ENCODE data around the gene VSX1.

The VSX1 gene

DNA sequence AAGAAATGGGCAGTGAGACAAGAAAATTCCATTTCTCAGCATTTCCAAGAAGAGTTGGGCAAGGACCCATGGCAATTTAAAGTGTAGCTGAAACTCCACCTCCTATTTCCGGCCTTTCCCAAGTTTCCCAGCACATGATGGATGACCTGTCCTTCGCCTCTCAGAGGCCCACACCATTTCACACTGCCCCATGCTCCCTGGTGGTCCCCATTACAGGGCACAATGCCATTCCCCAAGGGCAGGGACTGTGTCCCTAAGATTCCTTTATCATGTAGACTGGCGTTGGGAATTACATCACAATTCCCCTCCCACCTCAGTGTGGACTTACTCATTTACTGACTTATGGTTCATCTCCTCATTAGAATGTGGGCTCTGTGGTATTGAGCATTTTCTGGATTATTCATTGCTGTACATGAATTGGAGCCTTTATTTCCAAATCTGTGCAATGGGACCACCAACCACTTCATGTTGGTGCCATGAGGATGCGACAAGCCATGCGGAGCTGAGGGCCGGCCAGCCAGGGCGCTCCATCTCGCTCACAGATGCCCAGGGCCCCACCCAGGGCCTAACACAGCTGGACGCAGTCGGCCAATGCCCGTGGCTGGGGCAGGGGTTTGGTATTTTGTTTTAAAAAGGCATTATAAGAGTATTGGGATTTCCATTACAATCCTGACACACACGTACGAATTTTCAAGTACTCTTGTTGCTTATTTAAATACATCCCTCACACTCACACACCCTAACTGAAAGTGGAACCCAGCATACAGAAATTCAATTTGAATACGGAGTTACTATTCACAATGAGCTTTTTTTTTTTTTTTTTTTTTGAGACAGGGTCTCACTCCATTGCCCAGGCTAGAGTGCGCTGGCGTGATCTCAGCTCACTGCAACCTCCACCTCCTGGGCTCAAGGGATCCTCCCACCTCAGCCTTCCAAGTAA is 29.4 kb downstream of the VSX1 start:
- no peak for DNase-seq

DNA sequence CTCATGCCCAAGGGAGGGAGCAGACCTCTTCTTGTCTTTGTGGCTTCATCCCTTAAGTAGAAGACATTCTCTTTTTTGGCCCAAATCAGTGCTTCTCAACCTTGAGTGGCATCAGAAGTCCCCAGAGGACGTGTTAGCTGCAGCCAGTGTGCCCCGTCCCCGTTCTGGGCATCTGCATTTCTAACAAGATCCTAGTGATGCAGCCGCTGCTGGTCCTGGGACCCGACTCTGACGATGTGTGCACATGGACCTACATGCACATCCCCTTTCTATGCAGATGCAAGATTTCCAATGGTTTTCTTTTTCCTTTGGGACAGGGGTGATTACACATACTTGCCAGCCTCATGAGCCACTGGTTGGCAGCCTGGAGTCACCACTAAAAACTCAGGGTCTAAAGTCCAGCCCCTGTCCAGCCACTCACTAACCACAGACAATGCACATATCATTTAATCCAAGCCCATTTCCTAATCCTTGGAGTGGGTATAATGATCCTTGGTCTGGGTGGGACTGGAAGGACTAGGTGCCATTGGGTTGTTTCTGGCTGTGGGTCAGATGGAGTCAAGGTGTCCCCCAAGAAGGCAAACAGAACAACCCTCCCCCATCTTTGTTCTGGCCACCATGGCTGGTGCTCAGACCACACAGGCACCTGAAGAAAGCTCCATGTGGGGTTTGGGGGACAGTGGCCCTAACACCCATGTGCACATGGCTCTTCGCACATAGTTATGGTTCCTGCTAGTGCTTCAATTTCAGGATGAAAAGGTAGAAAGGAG is 30.4 kb downstream of the VSX1 start:
- DNase-seq: no peak

GRCh38 chr20:25050501-25051350 is 31.2 kb downstream of the VSX1 start:
- DNase-seq: no peak

DNA sequence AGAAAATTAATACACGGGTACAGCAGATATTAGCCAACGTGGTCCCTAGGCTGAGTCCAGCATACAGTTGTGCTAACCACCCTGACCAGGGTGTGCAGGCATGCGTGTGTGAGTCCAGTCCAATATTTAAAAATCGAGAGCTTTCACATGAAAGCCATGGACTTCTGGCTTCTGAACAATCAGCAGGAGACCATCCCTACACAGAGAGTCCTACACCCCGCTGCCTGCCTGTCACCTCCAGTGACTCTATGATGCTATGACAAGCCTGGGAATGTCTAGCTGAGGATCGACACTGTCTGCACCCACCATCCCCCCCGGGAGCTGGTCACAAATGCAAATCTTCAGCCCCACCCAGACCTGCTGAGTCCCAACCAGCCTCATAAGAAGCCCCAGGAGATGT is 31.9 kb downstream of the VSX1 start:
- DNase-seq: no peak

- DNase-seq: no peak
Measured at GRCh38 chr20:25049261-25050060, 32.5 kb downstream of the VSX1 start.

- no peak for DNase-seq
Measured at GRCh38 chr20:25048519-25048952, 33.4 kb downstream of the VSX1 start.

GRCh38 chr20:25047766-25048165 is 34.2 kb downstream of the VSX1 start:
- peak; percentile 21 for DNase-seq

GRCh38 chr20:25046736-25047666 is 34.9 kb downstream of the VSX1 start:
- no peak for DNase-seq

DNA sequence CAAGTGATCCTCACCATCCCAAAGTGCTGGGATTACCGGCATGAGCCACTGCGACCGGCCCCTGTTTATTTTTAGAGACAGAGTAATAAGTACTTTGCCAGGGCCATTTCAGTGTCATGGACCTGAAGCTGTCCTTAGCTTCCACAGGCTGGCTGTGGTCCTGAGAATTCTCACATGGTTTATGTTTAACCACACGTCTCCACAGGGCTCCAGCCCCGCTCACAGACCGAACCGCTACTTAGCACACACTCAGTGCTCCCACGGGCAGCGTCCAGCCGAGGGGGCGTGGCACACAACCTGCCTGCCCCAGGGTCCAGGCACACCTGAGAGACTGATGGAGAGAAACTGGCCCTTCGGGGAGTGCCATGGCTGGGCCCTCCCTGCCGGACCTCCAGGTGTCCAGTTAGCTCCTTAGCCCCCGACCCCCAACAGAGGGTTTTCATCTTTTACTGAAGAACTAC is 35.7 kb downstream of the VSX1 start:
- no peak for DNase-seq

DNA sequence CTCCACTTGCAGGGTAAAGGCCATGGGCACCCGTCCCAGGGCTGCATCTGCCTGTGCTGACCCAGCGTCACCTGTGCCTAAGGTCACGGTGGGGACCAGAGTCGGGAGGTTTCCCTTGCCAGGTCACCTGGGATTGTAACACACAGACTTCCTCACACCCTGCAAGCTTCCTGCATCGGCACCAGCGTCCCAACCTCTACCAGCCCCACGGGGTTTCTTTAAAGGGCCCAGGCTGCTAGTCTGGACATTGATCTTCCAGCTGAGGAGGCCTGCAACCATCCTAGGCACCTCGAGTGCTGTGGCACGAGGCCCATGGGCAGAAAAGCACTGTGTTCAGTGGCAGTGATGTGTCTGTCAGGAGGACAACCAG is 36.6 kb downstream of the VSX1 start:
- no peak for DNase-seq

GRCh38 chr20:25044660-25045342 is 37.1 kb downstream of the VSX1 start:
- DNase-seq: no peak

DNA sequence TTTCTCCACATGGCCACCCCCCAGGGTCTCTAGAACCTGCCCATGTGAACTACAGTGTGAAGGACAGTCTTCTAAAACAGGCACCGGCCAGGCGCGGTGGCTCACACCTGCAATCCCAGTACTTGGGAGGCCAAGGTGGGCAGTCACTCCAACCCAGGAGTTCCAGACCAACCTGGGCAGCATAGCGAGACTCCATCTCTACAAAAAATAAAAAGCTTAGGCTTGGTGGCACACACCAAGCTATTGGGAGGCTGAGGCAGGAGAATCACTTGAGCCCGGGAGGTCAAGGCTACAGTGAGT is 37.7 kb downstream of the VSX1 start:
- no peak for DNase-seq

GRCh38 chr20:25043499-25044260 is 38.3 kb downstream of the VSX1 start:
- DNase-seq: no peak

DNA sequence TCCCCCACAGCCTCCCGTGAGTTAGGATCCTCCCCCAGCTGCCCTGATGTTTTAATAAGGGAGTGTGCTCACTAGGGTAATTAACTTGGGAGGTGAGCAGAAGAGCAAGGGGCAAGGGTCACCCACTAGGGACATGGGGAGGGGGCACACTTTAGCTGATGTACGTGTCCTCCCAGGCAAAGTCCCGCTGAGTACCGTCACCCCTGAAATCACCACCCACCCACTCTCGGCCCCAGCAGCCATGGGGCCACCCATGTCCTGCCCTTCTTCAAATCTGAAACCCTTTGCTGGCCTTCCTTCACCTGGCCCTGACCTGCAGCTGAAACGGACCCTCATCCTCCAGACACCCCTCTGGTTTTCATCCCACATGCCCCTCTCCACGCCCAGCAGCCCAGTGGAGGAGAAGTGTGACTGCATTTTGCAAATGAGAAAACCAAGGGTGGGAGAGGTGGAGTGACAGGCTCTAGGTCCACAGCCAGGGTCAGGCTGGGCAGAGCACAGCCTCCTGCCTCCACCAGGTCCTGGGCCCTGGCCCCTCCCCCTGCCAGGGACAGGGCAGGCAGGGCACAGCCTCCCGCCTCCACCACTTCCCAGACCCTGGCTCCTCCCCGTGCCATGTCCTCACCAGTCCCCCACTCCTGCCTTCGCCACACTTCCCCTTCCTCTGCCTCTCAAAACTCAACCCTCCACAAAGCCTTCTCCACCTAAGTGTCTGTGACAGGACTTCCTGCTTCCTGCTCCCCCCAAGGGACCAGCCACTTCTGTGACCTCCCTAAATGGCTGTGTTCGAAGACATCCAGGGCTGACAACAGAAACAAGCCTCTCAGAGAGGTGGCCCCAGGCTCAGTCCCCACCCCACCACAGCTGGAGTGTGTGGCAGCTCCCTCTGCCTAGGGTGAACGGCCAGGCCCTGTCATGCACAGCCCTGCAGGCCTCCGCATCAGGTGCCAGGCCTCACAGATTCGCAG is 39.1 kb downstream of the VSX1 start:
- DNase-seq: peak; percentile 71

DNA sequence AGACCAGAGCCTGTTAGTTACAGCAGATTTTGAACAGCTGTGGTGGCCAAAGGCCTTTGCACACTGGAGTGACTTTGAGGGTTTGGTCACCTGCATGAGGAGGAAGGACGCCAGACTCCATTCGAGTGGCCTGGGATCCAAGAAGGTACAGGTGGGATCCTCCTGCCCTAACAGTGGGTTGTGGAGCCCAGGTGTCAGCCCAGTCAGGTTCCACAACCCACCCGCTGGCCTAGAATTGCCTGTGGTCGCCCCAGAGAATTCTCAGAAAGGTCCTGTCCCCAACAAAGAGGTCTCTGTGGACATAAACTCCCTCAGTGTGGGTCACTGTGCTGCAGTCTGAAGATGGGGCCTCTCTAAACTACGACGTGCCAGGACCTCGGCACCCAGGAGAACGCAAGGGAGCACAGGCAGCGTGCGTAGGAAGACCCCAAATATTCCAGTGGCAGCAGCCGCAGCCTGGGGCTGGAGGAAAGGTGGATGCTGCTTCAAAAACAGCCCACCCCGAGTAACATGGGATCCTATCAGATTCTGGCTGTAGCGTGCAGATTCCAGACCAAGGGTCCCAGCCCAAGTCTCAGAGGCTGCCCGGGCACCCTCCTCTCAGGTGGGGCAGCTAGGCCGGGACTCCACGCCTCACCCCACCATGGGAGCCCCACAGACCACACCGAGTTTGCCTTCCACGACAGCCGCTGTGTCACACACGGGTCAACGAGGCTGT is 40.0 kb downstream of the VSX1 start:
- no peak for DNase-seq

- DNase-seq: no peak
Measured at GRCh38 chr20:25040438-25040831, 41.5 kb downstream of the VSX1 start.

- DNase-seq: no peak
Measured at GRCh38 chr20:25039697-25040437, 42.1 kb downstream of the VSX1 start.

Measured in CD4-positive, alpha-beta T cell treated with Interleukin-17A for 4 hours (primary cell).